SK-N-SH treated with all-trans-retinoic acid at 6 μM for 48 hours (cell line): ENCODE results near the gene CACNA1H.

ENCODE experiments used
- ATAC-seq: fragments of 200-7000 bp; cut with Tn5 transposase; 3 replicates; pipeline ENCODE4 v1.9.1; 2020; ENCODE audit warnings: mild to moderate bottlenecking, moderate library complexity
- ARNTL ChIP-seq: fragments of 450-650 bp; formaldehyde crosslinking; IDR thresholded peaks from 2 replicates; pipeline ENCODE4 v1.5.0; 2020; ENCODE audit warnings: low read depth, mild to moderate bottlenecking, moderate library complexity, borderline replicate concordance
- BACH2 ChIP-seq: fragments of 250-450 bp; sonication (Bioruptor Pico); IDR thresholded peaks from 2 replicates; pipeline ENCODE4 v1.9.0; 2021; ENCODE audit warnings: mild to moderate bottlenecking, borderline replicate concordance
- CREB5 ChIP-seq: fragments of 250-450 bp; sonication (Bioruptor Pico); IDR thresholded peaks from 2 replicates; pipeline ENCODE4 v1.5.1; 2020; ENCODE audit warnings: low read depth, mild to moderate bottlenecking, moderate library complexity
- CSDC2 ChIP-seq: fragments of 250-450 bp; sonication (Bioruptor Pico); IDR thresholded peaks from 2 replicates; pipeline ENCODE4 v1.5.0; 2020; ENCODE audit warnings: mild to moderate bottlenecking, moderate library complexity
- CSRNP3 ChIP-seq: fragments of 250-450 bp; sonication (Bioruptor Pico); IDR thresholded peaks from 2 replicates; pipeline ENCODE4 v1.5.1; 2021; ENCODE audit warnings: mild to moderate bottlenecking, moderate library complexity
- ESRRG ChIP-seq: fragments of 250-450 bp; sonication (Bioruptor Pico); IDR thresholded peaks from 2 replicates; pipeline ENCODE4 v1.6.1; 2021; ENCODE audit warnings: mild to moderate bottlenecking
- GLIS3 ChIP-seq: fragments of 250-450 bp; sonication (Bioruptor Pico); IDR thresholded peaks from 2 replicates; pipeline ENCODE4 v1.5.0; 2020; ENCODE audit warnings: mild to moderate bottlenecking, moderate library complexity
- ISL1 ChIP-seq: fragments of 250-450 bp; sonication (Bioruptor Pico); IDR thresholded peaks from 2 replicates; pipeline ENCODE4 v2.1.2; 2022; ENCODE audit warnings: mild to moderate bottlenecking, moderate library complexity
- PATZ1 ChIP-seq: fragments of 250-450 bp; sonication (Bioruptor Pico); IDR thresholded peaks from 2 replicates; pipeline ENCODE4 v1.8.0; 2020; ENCODE audit warnings: mild to moderate bottlenecking, moderate library complexity, borderline replicate concordance
- POU6F1 ChIP-seq: fragments of 250-450 bp; sonication (Bioruptor Pico); IDR thresholded peaks from 2 replicates; pipeline ENCODE4 v1.8.0; 2021; ENCODE audit warnings: low read depth, mild to moderate bottlenecking, moderate library complexity, borderline replicate concordance
- PPARA ChIP-seq: fragments of 250-450 bp; sonication (Bioruptor Pico); IDR thresholded peaks from 2 replicates; pipeline ENCODE4 v1.5.0; 2020; ENCODE audit warnings: mild to moderate bottlenecking, borderline replicate concordance
- RARB ChIP-seq: fragments of 250-450 bp; sonication (Bioruptor Pico); IDR thresholded peaks from 2 replicates; pipeline ENCODE4 v1.8.0; 2021; ENCODE audit warnings: mild to moderate bottlenecking, moderate library complexity
- SNAI2 ChIP-seq: fragments of 250-450 bp; sonication (Bioruptor Pico); IDR thresholded peaks from 2 replicates; pipeline ENCODE4 v1.5.0; 2020; ENCODE audit warnings: mild to moderate bottlenecking, moderate library complexity
- TOX ChIP-seq: fragments of 250-450 bp; sonication (Bioruptor Pico); IDR thresholded peaks from 2 replicates; pipeline ENCODE4 v1.8.0; 2021; ENCODE audit warnings: mild to moderate bottlenecking, moderate library complexity, borderline replicate concordance
- TSHZ2 ChIP-seq: fragments of 250-450 bp; sonication (Bioruptor Pico); IDR thresholded peaks from 2 replicates; pipeline ENCODE4 v1.5.0; 2020; ENCODE audit warnings: mild to moderate bottlenecking, moderate library complexity
- ZC3H10 ChIP-seq: fragments of 250-450 bp; sonication (Bioruptor Pico); IDR thresholded peaks from 2 replicates; pipeline ENCODE4 v1.5.1; 2021; ENCODE audit warnings: mild to moderate bottlenecking, moderate library complexity
- ZFP3 ChIP-seq: fragments of 250-450 bp; sonication (Bioruptor Pico); IDR thresholded peaks from 2 replicates; pipeline ENCODE4 v1.5.0; 2020; ENCODE audit warnings: mild to moderate bottlenecking, moderate library complexity
- ZFP30 ChIP-seq: fragments of 450-650 bp; formaldehyde crosslinking; IDR thresholded peaks from 2 replicates; pipeline ENCODE4 v1.5.0; 2022; ENCODE audit warnings: mild to moderate bottlenecking, moderate library complexity
- ZNF565 ChIP-seq: fragments of 450-650 bp; formaldehyde crosslinking; conservative IDR thresholded peaks from 2 replicates; pipeline ENCODE4 v1.5.0; 2020; ENCODE audit warnings: low read depth, mild to moderate bottlenecking, moderate library complexity
- ZNF70 ChIP-seq: fragments of 450-650 bp; formaldehyde crosslinking; IDR thresholded peaks from 2 replicates; pipeline ENCODE4 v1.5.0; 2020; ENCODE audit warnings: mild to moderate bottlenecking, moderate library complexity
- ZNF8 ChIP-seq: fragments of 450-650 bp; formaldehyde crosslinking; IDR thresholded peaks from 2 replicates; pipeline ENCODE4 v1.5.0; 2020; ENCODE audit warnings: mild to moderate bottlenecking, moderate library complexity

The CACNA1H gene

GRCh38 chr16:1163567-1164055, 10.7 kb downstream of the CACNA1H start:
- no peak for TF ChIP-seq TSHZ2 (CRISPR knock-in tag)
- TF ChIP-seq CSRNP3: no peak
- TF ChIP-seq ZNF8 (CRISPR knock-in tag): no peak
- no peak for TF ChIP-seq ZC3H10 (CRISPR knock-in tag)
- TF ChIP-seq PATZ1 (CRISPR knock-in tag): no peak
- TF ChIP-seq GLIS3 (CRISPR knock-in tag): no peak
- TF ChIP-seq ZNF70: no peak
- no peak for TF ChIP-seq BACH2 (CRISPR knock-in tag)
- TF ChIP-seq ARNTL (CRISPR knock-in tag): no peak
- no peak for TF ChIP-seq TOX
- no peak for TF ChIP-seq ZFP3 (CRISPR knock-in tag)
- no peak for TF ChIP-seq ZNF565 (CRISPR knock-in tag)
- TF ChIP-seq ZFP30 (CRISPR knock-in tag): no peak

GRCh38 chr16:1164382-1164781, 11.5 kb downstream of the CACNA1H start:
- ATAC-seq: no peak
- TF ChIP-seq ZFP3 (CRISPR knock-in tag) (no peak), SNAI2 (CRISPR knock-in tag) (no peak), POU6F1 (CRISPR knock-in tag) (no peak), ZFP30 (CRISPR knock-in tag) (no peak), ZNF565 (CRISPR knock-in tag) (no peak), CREB5 (CRISPR knock-in tag) (no peak), RARB (no peak), TSHZ2 (CRISPR knock-in tag) (no peak), ESRRG (no peak), ZNF8 (CRISPR knock-in tag) (no peak), PATZ1 (CRISPR knock-in tag) (no peak), CSRNP3 (no peak), ZNF70 (no peak), CSDC2 (CRISPR knock-in tag) (no peak), ARNTL (CRISPR knock-in tag) (no peak), PPARA (CRISPR knock-in tag) (no peak), ZC3H10 (CRISPR knock-in tag) (no peak), ISL1 (CRISPR knock-in tag) (no peak)

More at GRCh38 chr16:1163567-1164055, 10.7 kb downstream of the CACNA1H start:
- peak; percentile 76 for ATAC-seq
